Effector memory CD8-positive, alpha-beta T cell (primary cell): Measurements from ENCODE around the gene MAP7.

Experiments
- ATAC-seq: fragments of 150-1000 bp; cut with Tn5 transposase; replicated peaks from 2 replicates; pipeline ENCODE4 v1.10.0; 2021; ENCODE audit warnings: mild to moderate bottlenecking, moderate library complexity
- DNase-seq, 3 experiments: peaks; one replicate each; pipeline ENCODE4 v3.0.0; 2021
- H3K27ac Mint-ChIP-seq, 2 donors: one replicate each; pipeline ENCODE4 v1.8.0; 2022; ENCODE audit warnings: mild to moderate bottlenecking in 2 of 2, mixed read lengths in 2 of 2, moderate library complexity in 2 of 2
- H3K27me3 Mint-ChIP-seq, 2 donors: one replicate each; pipeline ENCODE4 v1.8.0; 2022; ENCODE audit warnings: mixed read lengths in 2 of 2
- H3K36me3 Mint-ChIP-seq: one replicate; pipeline ENCODE4 v1.8.0; 2022; ENCODE audit warnings: mild to moderate bottlenecking, moderate library complexity, mixed read lengths; ENCODE audit not compliant: insufficient read depth
- H3K4me1 Mint-ChIP-seq, 2 donors: one replicate each; pipeline ENCODE4 v1.8.0; 2022; ENCODE audit warnings: low read depth in 2 of 2, mixed read lengths in 2 of 2
- H3K4me3 Mint-ChIP-seq, 2 donors: one replicate each; pipeline ENCODE4 v1.8.0; 2022; ENCODE audit warnings: mild to moderate bottlenecking in 2 of 2, mixed read lengths in 2 of 2, moderate library complexity in 2 of 2
- H3K9me3 Mint-ChIP-seq, 2 donors: one replicate each; pipeline ENCODE4 v1.8.0; 2022; ENCODE audit warnings: mixed read lengths in 2 of 2

Gene MAP7

DNA sequence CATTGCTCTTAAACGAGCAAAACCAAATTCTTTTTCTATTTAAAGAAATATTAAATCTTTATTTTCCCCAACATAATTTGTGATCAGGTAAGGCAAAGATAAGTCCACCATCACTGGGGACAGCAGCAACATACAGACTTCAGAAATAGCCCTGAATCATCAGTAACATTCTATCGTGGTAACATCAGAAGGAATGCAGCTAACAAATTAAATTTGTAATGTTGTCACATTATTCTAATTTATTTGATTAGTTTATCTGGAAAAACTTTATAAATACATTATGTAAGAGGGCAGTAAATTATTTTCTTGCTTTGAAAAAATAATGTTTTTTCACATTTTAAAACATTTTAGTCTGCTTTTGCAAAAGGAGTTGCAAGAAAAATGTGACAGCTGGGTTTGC lies 206.9 kb downstream of the MAP7 start:
- no peak for DNase-seq
- Mint-ChIP-seq H3K27ac (no peak overlapping the region), H3K4me1 (peaks cover 0 to 3% of the 10 kb centered on the region in 2 donors), H3K4me3 (no peak overlapping the region), H3K27me3 (no peaks in the 10 kb centered on the region), H3K9me3 (no peaks in the 10 kb centered on the region), H3K36me3 (no peaks in the 10 kb centered on the region)
- no peak for ATAC-seq

DNA sequence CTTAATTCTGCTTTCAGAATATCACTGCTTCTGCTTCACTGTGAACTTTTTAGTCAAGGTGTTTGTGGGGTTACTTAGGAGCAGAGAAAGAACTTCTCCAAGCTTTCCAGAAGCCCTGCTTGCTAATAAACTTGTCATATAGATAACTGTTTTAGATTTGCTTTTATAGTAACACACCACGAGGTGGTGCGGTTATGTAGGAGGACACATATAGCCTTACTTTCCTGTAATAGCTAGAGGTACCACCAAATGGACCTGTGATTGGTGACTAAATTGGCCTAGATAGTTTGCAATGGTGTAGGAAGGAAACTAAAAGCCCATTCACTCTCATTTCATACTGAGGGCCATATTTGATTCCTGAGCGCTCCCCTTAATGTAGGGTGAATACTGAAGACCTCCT lies 208.3 kb downstream of the MAP7 start:
- H3K9me3 Mint-ChIP-seq = no peaks in the 10 kb centered on the region
- DNase-seq (no peak), ATAC-seq (no peak)
- H3K27me3 Mint-ChIP-seq = no peaks in the 10 kb centered on the region
- H3K27ac Mint-ChIP-seq = no peak overlapping the region
- no peaks in the 10 kb centered on the region for H3K36me3 Mint-ChIP-seq
- H3K4me3 Mint-ChIP-seq = no peak overlapping the region
- no peaks in the 10 kb centered on the region for H3K4me1 Mint-ChIP-seq

DNA sequence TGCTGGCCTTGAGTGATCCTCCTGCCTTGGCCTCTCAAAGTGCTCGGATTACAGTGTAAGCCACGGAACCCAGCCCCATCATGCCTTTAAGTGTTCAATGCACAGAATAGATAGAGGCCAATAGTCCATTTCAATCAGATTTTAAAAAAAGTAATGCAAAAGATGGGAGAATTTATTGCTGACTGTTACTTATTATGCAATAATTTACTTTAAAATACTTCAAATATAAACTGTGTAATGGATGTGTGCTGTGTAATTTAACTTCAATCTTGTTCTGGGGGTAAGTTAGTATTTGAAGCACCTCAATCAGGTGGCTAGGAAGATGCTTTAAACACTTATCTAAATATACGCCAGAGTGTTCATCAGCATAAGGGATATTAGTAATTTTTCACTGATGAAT lies 208.9 kb downstream of the MAP7 start:
- no peaks in the 10 kb centered on the region for H3K36me3 Mint-ChIP-seq

DNA sequence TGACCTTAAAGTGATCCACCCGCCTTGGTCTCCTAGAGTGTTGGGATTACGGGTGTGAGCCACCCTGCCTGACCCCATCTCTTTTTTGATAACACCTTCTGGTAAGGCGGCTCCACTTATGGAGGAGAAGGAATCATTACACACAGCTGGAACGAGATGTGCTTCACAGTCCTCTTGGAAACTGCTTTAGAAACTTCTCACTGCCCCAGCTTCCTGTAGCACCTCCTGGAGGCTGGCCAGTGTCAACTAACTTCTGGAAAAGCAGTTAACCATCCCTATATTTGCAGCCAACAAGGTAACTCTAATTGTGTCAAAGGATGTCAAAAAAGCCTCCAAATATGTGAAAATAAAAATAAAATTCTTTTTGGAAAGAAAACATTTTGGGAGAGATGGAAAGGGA lies 211.7 kb downstream of the MAP7 start:
- no peak overlapping the region for H3K27ac Mint-ChIP-seq
- DNase-seq (no peak), ATAC-seq (no peak)
- no peak overlapping the region for H3K4me3 Mint-ChIP-seq
- H3K9me3 Mint-ChIP-seq = no peaks in the 10 kb centered on the region
- H3K36me3 Mint-ChIP-seq = no peaks in the 10 kb centered on the region
- H3K4me1 Mint-ChIP-seq = no peaks in the 10 kb centered on the region
- no peaks in the 10 kb centered on the region for H3K27me3 Mint-ChIP-seq

More for the DNA sequence above, 208.9 kb downstream of the MAP7 start:
- Mint-ChIP-seq H3K4me3 (no peak overlapping the region), H3K9me3 (no peaks in the 10 kb centered on the region), H3K4me1 (no peaks in the 10 kb centered on the region), H3K27me3 (no peaks in the 10 kb centered on the region), H3K27ac (no peak overlapping the region)
- no peak for ATAC-seq
- no peak for DNase-seq

DNA sequence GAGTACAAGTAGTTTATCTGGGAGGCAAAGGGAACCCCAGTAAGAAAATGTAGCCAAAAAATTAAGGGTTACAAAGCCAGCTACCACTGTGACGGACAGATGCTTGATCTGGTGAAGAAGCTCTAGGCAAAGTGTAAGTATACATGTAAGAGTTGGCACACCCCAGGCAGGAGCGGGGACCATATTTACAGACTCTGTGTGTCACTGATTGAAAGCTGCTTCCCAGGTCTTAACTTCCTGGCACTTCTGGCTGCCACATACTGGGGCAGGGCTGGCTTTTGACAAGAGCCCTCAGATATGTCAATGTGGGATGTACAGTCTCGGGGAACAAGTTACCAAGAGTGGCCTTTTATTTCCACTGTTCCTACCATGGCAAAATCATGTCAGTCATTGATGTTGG lies 212.6 kb downstream of the MAP7 start:
- DNase-seq = no peak
- H3K36me3 Mint-ChIP-seq = no peaks in the 10 kb centered on the region
- no peaks in the 10 kb centered on the region for H3K4me1 Mint-ChIP-seq
- ATAC-seq = no peak
- no peaks in the 10 kb centered on the region for H3K9me3 Mint-ChIP-seq
- H3K4me3 Mint-ChIP-seq = no peak overlapping the region
- no peak overlapping the region for H3K27ac Mint-ChIP-seq
- H3K27me3 Mint-ChIP-seq = no peaks in the 10 kb centered on the region

DNA sequence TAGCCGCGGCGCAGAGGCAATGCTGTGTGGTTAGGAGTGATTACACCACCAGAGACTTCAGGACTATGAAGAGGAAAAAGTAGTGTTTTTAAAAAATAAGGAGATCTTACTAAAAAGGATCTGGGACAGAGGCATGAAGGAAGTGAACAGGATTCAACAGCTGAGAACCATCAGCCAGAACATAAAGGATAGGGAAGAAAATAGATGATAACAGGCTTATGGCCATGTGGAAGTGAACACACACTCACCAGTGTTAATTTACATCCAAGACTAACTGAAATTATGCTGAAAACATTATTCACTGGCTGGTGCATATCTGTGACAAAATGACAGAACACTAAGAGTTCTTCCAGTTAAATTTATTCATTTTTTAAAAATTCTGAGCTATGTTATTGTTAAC lies 213.1 kb downstream of the MAP7 start:
- no peaks in the 10 kb centered on the region for H3K4me1 Mint-ChIP-seq
- no peak for ATAC-seq
- no peaks in the 10 kb centered on the region for H3K9me3 Mint-ChIP-seq
- H3K4me3 Mint-ChIP-seq = no peak overlapping the region
- DNase-seq = no peak
- no peaks in the 10 kb centered on the region for H3K27me3 Mint-ChIP-seq
- no peak overlapping the region for H3K27ac Mint-ChIP-seq
- H3K36me3 Mint-ChIP-seq = no peaks in the 10 kb centered on the region

DNA sequence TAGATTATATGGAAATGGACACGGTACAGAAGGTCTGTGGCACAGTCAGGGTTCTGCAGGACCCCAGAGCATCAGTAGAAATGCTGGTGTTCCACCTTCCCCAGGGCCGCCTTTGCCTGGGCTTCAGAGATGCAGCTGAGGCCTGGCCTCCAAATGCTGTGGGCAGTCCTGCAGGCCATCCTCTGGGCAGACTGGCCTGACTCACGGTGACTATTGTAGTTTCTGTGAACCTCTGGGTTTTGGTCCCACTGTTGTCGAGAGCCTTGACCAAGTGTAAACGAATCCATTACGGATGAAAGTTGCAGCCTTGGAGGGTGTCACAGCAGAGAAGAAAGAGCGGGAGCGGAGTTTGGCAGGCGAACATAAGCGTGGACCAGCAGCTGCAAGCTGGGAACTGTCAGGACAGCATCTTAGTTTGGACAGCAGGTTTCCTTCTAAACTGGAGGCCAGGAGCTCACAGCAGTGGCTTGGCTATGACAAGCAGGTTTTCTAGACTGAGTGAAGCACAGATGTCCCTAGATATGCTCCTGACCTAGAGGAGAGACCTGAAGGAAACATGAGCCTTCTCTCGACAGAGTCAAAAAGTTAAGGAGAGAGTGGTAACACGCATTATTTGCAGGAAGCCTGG lies 214.4 kb downstream of the MAP7 start:
- no peak for ATAC-seq
- no peaks in the 10 kb centered on the region for H3K9me3 Mint-ChIP-seq
- no peaks in the 10 kb centered on the region for H3K36me3 Mint-ChIP-seq
- no peak overlapping the region for H3K27ac Mint-ChIP-seq
- no peak for DNase-seq
- no peaks in the 10 kb centered on the region for H3K27me3 Mint-ChIP-seq
- no peaks in the 10 kb centered on the region for H3K4me1 Mint-ChIP-seq
- H3K4me3 Mint-ChIP-seq = no peak overlapping the region

DNA sequence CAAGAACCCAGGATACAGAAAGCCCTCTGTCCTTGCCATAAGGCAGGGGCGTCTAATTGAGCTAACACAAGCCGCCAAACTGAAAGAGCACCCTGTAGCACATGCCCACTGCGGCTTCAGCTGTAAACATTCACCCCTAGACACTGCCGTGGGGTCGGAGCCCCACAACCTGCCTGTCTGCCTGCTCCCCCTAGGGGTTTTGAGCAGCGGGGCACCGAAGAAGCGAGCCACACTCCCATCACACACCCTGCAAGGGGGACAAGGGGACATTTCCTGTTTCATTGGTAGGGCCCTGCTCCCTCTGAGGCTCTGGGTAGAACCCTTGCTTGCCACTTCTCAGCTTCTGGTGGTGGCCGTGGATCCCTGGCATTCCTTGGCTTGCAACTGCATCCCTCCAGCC lies 215.4 kb downstream of the MAP7 start:
- Mint-ChIP-seq H3K4me3 (no peak overlapping the region), H3K4me1 (no peaks in the 10 kb centered on the region), H3K36me3 (no peaks in the 10 kb centered on the region), H3K27ac (no peak overlapping the region), H3K9me3 (no peaks in the 10 kb centered on the region), H3K27me3 (no peaks in the 10 kb centered on the region)
- no peak for DNase-seq
- no peak for ATAC-seq

DNA sequence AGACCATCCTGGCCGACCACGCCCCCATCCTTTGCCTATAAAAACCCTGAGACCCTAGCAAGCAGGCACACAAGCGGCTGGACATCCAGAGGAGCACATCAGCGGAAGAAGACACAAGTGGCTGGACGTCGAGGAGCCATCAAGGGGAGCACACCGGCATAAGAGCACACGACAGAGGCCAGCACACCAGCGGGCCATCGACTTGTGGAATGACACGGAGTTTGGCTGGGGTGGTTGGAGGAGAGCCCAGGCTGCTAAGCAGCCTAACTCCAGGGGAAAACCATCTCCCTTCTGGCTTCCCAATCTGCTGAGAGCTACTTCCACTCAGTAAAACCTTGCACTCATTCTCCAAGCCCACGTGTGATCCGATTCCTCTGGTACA lies 215.8 kb downstream of the MAP7 start:
- Mint-ChIP-seq H3K27me3 (no peaks in the 10 kb centered on the region), H3K27ac (no peak overlapping the region), H3K4me3 (no peak overlapping the region), H3K4me1 (no peaks in the 10 kb centered on the region), H3K36me3 (no peaks in the 10 kb centered on the region), H3K9me3 (no peaks in the 10 kb centered on the region)
- no peak for ATAC-seq
- DNase-seq = no peak

DNA sequence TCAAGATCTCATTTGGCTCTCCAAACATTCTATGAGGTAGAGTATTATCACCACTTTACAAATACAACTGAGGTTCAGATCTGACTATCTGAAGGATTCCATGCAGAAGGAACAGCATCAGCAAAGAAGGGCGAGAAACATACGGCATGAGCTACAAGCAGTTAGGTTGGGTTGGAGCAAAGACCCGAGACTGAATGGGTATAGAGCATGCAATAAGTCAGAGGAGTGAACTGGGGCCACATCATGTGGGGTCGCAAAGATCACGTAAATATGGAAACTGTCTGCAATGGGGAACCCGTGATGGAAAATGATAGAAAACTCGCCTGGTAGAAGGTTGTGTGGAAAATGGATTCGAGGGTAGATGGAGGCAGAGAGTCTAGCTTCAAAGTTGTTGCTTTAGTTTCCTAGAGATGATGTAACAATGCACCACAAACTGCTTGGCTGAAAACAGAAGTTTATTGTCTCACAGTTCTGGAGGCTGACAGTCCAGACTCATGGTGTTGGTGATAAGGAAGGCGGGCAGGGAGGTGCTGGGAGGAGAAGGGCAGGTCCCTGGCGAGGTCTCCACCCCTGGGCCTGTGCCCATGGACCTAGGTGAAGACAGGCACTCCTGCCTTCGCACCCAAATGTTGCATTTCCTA lies 216.3 kb downstream of the MAP7 start:
- DNase-seq (no peak), ATAC-seq (no peak)
- Mint-ChIP-seq H3K27ac (no peak overlapping the region), H3K4me3 (no peak overlapping the region), H3K9me3 (no peaks in the 10 kb centered on the region), H3K4me1 (no peaks in the 10 kb centered on the region), H3K27me3 (no peaks in the 10 kb centered on the region), H3K36me3 (no peaks in the 10 kb centered on the region)

DNA sequence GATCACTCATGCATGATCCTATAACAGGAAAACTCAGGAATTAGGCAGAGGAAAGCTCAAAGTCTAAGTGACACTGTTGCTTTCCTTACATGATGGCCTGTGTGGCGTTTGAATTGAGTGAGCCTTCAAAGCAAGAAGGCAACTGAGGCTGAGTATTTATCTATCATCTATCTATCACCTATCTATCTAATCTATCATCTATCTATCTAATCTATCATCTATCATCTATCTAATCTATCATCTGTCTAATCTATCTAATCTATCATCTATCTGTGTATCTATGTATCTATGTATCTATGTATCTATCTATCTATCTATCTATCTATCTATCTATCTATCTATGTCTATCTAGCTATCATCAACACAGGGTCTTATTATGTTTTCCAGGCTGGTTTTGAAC lies 218.8 kb downstream of the MAP7 start:
- Mint-ChIP-seq H3K36me3 (no peaks in the 10 kb centered on the region), H3K4me3 (no peak overlapping the region), H3K9me3 (no peaks in the 10 kb centered on the region), H3K27ac (no peak overlapping the region), H3K4me1 (no peaks in the 10 kb centered on the region), H3K27me3 (no peaks in the 10 kb centered on the region)
- no peak for DNase-seq
- no peak for ATAC-seq

DNA sequence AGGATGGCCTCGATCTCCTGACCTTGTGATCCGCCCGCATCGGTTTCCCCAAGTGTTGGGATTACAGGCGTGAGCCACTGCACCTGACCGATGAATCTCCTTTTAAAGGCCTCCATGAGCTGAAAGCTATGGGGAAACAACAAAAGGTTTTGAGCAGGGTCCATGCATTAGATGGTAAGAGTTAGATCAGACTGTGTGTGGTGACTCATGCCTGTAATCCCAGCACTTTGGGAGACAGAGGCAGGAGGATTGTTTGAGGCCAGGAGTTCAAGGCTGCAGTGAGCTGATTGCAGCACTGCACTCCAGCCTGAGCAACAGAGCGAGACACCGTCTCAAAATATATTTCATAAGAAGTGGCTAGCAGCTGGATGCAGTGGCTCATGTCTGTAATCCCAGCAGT lies 219.6 kb downstream of the MAP7 start:
- no peaks in the 10 kb centered on the region for H3K27me3 Mint-ChIP-seq
- no peak for ATAC-seq

DNA sequence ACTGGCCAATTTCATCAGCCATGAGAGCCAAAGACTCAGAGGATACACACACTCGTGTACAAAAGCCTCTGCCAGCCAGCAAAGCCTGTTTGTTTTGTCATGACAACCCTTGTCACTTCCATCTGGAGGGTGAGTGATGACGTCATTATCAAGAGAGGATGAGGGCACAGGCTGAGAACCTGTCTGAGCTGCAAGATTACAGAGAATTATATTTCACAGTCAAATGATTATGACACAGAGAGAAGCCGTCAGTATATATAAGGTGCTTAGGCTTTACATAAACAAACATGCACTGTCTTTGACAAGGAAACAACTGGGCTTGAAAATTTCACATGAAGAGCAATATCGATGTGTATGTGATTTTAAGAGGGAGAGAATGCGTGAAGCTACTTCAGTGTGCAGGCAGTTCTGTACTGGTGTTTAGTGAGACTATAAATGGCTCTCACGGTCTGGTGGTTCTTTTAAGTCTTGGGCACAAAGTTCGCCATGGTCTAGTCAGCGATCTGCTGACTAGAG lies 224.1 kb downstream of the MAP7 start:
- Mint-ChIP-seq H3K36me3 (peaks cover 3% of the 10 kb centered on the region), H3K27me3 (no peaks in the 10 kb centered on the region), H3K4me1 (no peaks in the 10 kb centered on the region), H3K4me3 (no peak overlapping the region), H3K27ac (no peak overlapping the region), H3K9me3 (no peaks in the 10 kb centered on the region)
- ATAC-seq (peak; percentile 29), DNase-seq (no peak)

More for the DNA sequence above, 219.6 kb downstream of the MAP7 start:
- no peak overlapping the region for H3K4me3 Mint-ChIP-seq
- no peaks in the 10 kb centered on the region for H3K4me1 Mint-ChIP-seq
- no peak for DNase-seq
- H3K36me3 Mint-ChIP-seq = no peaks in the 10 kb centered on the region
- H3K9me3 Mint-ChIP-seq = no peaks in the 10 kb centered on the region
- H3K27ac Mint-ChIP-seq = no peak overlapping the region

DNA sequence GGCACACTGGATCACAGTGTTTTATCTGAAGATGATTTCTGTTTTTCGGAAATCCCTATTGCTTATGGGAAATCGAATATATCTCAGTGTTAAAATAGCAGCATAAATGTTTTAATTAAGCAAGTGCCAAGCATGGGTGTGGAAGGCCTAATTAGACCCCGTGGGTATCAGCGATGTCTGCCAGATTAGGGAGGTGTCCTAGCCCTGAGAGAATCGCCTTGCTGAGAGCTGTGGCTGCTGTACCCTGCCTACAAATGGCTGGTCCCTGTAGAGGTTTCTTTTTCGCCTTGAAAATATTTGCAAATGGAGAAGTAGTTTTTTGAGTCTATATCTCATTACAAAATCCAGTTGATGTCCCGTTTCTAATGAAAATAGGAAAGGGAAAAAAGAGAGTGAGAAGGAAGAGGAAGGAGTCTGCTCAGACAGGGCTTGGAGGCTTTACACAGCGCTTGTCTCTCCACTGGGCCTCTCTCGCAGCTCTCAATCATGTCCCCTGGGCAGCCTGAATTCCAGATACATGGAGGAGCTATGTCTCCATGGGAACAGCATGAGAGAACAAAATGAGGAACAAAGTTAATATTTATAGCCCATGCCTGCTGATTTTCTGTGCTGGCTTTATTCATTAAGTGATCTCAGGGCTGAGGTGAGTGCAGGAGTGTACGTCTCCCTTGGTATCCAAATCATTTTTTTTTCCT lies 225.4 kb downstream of the MAP7 start:
- Mint-ChIP-seq H3K27me3 (no peaks in the 10 kb centered on the region), H3K4me3 (no peak overlapping the region), H3K27ac (no peak overlapping the region), H3K36me3 (peaks cover 3% of the 10 kb centered on the region), H3K4me1 (no peaks in the 10 kb centered on the region), H3K9me3 (no peaks in the 10 kb centered on the region)
- DNase-seq (no peak), ATAC-seq (no peak)
